Tibial nerve (tissue), 4 donors: ENCODE data around the gene KIF12. TPM values are rescaled to one million over a fixed set of nuclear protein-coding genes. Genes with fewer than 3 reads are reported as not detected.

ENCODE experiments used
- DNase-seq, 2 donors: peaks; one replicate each; pipeline ENCODE4 v3.0.0-alpha.2; 2019; ENCODE audit warnings: low spot score in 2 of 2
- H3K27ac ChIP-seq, 4 donors: fragments of 200-600 bp; sonication (generic) in 3 of 4; one replicate each; pipeline ENCODE4 v1.5.1; 2017 to 2019; ENCODE audit warnings: mild to moderate bottlenecking in 1 of 4
- H3K27me3 ChIP-seq, 2 donors: fragments of 200-600 bp; sonication (generic) in 1 of 2; one replicate each; pipeline versions ENCODE4 v1.5.1 to v1.6.0; 2017 to 2019
- H3K36me3 ChIP-seq, 3 donors: fragments of 200-600 bp; sonication (generic); one replicate each; pipeline ENCODE4 v1.5.1; 2018 to 2019
- H3K4me1 ChIP-seq, 4 donors: fragments of 200-600 bp; sonication (generic) in 3 of 4; one replicate each; pipeline ENCODE4 v1.5.1; 2017 to 2019
- H3K4me3 ChIP-seq, 4 donors: fragments of 200-600 bp; sonication (generic) in 3 of 4; one replicate each; pipeline ENCODE4 v1.5.1; 2017 to 2019; ENCODE audit warnings: mild to moderate bottlenecking in 1 of 4, moderate library complexity in 1 of 4
- H3K9me3 ChIP-seq, 4 donors: fragments of 200-600 bp; sonication (generic) in 3 of 4; one replicate each; pipeline ENCODE4 v1.5.1; 2017 to 2019
- CTCF ChIP-seq, 5 experiments: fragments of 200-600 bp in 3 of 5; fragments of 450-650 bp in 2 of 5; sonication (generic) in 3 of 5; IDR thresholded peaks; one replicate each; pipeline ENCODE4 v1.5.1; 2016 to 2019; ENCODE audit warnings: antibody characterized with exemption in 5 of 5, mild to moderate bottlenecking in 3 of 5, moderate library complexity in 2 of 5
- EP300 ChIP-seq, 2 donors: sonication (generic); formaldehyde crosslinking; IDR thresholded peaks; one replicate each; pipeline ENCODE4 v1.6.1; 2017; ENCODE audit warnings: antibody characterized with exemption in 2 of 2, mild to moderate bottlenecking in 1 of 2
- POLR2A ChIP-seq, 2 donors: fragments of 450-650 bp; IDR thresholded peaks; one replicate each; pipeline ENCODE4 v1.6.1; 2017; ENCODE audit warnings: antibody characterized with exemption in 2 of 2, mild to moderate bottlenecking in 2 of 2, moderate library complexity in 2 of 2
- WGBS, 2 donors: methylation state at CpG; one replicate each; pipeline ENCODE4 v1.1.5; 2018; 5-methylcytosine and 5-hydroxymethylcytosine counted together
- total RNA-seq, 4 donors: library from RNA; depleted of rRNA; stranded (reverse); fragments of >200 nt; gene quantifications; one replicate each; pipeline ENCODE4 v1.1.0, GENCODE V29; 2016

The KIF12 gene
- total RNA-seq = not detected

DNA sequence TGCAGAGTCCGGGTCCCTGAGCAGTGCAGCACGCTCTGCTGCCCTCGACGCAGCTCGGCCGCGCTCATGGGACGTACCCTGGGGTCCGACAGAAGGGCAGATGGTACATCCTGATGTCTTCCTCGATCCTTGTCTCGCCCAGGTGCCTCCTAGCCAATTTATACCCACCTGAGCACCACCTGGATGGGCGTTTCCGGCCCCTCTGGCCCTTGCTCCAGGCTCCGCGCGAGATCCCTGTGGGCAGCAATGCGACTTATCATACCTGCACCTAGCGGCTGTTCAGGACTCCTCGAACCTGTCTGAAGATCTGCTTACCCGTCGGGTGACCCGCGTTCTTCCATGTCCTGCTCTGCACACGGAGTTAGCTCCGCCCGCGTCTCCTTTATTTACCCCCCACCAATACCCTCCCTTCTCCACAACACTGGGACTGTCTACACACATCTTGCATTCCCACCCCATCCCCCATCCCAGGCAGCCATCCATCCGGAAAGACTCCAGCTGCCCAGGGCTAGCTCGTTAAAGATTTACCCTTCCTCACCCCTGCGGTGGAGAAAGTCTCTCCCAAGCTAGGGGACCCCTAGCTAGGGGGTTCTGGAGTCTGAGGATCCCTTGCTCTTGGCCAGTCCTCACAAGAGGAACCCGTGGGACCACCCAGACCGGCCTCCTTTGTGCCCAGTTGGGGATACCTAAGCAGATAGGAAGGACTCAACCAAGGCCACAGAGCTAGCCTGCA lies at the start of gene KIF12:
TSS of gene KIF12 (minus strand) at position 357 of the 733 bp plus-strand sequence. CDS start at position 341, 16 bp downstream.
- 28 to 40% methylated on average over 22 to 32 of the region's 32 CpGs for WGBS, 2 donors
- no peak for DNase-seq
- Histone ChIP-seq H3K27me3 (peaks cover 0 to 31% of the 10 kb centered on the region in 2 donors), H3K9me3 (peaks cover 0 to 18% (median 2%) of the 10 kb centered on the region in 4 donors), H3K27ac (no peak within 1 kb of the TSS), H3K4me3 (peak within 1 kb of the TSS; percentile 12 to 57 (median 37)), H3K36me3 (no peaks in the 10 kb centered on the region), H3K4me1 (peaks cover 0 to 18% (median 5%) of the 10 kb centered on the region in 4 donors)
- TF ChIP-seq POLR2A (IDR thresholded peaks at IDR 0.05) (no peak), CTCF (IDR thresholded peaks at IDR 0.05) (no peak), EP300 (IDR thresholded peaks at IDR 0.05) (no peak)

DNA sequence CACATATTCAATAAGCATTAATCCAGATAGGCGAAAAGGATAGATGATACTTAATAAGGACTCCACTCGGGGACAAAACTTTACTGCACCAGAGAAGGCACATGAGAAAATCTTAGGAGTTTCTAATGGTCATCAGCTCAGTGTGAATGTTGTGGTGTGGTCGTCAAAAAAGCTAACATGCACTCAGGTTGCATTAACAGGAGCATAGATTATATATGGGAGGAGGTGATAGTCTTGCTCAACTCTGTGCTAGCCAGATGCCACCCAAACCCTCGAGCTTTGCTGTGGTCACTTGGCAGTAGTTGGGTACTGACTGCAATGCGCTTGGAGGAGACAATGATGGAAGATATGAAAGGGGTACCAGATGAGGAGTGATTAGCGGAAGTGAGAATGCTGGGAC lies 47.6 kb upstream of the KIF12 start:
- WGBS, 2 donors = 85 to 89% methylated on average over 6 of the region's 6 CpGs
- Histone ChIP-seq H3K4me3 (no peak overlapping the region), H3K27ac (no peak overlapping the region), H3K36me3 (no peaks in the 10 kb centered on the region), H3K9me3 (no peaks in the 10 kb centered on the region), H3K4me1 (peaks cover 0 to 6% (median 0%) of the 10 kb centered on the region in 4 donors), H3K27me3 (no peaks in the 10 kb centered on the region)
- DNase-seq = no peak
- TF ChIP-seq POLR2A (IDR thresholded peaks at IDR 0.05) (no peak), EP300 (IDR thresholded peaks at IDR 0.05) (no peak), CTCF (IDR thresholded peaks at IDR 0.05) (no peak)

DNA sequence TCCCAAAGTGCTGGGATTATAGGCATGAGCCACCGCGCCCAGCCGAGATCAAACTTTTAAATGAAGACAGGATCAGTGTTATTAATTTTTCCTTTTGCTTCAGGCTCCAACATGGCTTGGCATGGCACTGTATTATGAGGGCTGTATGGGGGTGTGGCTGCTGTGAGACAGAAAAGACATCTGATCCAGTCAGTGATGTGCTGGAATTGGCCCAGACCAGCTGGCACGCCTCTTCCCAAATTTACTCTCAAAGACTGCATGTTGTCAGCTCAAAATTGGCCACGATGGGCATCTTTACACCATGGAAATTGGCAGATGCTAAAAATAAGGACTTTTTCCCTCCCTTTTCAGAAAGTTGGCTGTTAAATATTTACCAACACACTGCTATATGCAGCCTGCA lies 44.1 kb upstream of the KIF12 start:
- TF ChIP-seq POLR2A (IDR thresholded peaks at IDR 0.05) (no peak), EP300 (IDR thresholded peaks at IDR 0.05) (no peak), CTCF (IDR thresholded peaks at IDR 0.05) (no peak)
- no peak for DNase-seq
- no peaks in the 10 kb centered on the region for H3K27me3 ChIP-seq
- peaks cover 0 to 30% (median 0%) of the 10 kb centered on the region in 4 donors for H3K4me1 ChIP-seq
- 94 to 95% methylated on average over 5 of the region's 5 CpGs for WGBS, 2 donors
- H3K9me3 ChIP-seq = no peaks in the 10 kb centered on the region
- H3K4me3 ChIP-seq = no peak overlapping the region
- no peaks in the 10 kb centered on the region for H3K36me3 ChIP-seq
- H3K27ac ChIP-seq = no peak overlapping the region

- DNase-seq = peak in 1 of 2 donors; percentile 51
- no peak overlapping the region for H3K4me3 ChIP-seq
- peaks cover 0 to 30% (median 0%) of the 10 kb centered on the region in 4 donors for H3K4me1 ChIP-seq
- no peak overlapping the region for H3K27ac ChIP-seq
- H3K36me3 ChIP-seq = no peaks in the 10 kb centered on the region
- no peaks in the 10 kb centered on the region for H3K9me3 ChIP-seq
- TF ChIP-seq EP300 (IDR thresholded peaks at IDR 0.05) = no peak
- no peak for TF ChIP-seq CTCF (IDR thresholded peaks at IDR 0.05)
- TF ChIP-seq POLR2A (IDR thresholded peaks at IDR 0.05) = no peak
- H3K27me3 ChIP-seq = no peaks in the 10 kb centered on the region
- 59 to 64% methylated on average over 7 of the region's 7 CpGs for WGBS, 2 donors
Observed at GRCh38 chr9:114141553-114142402, 42.7 kb upstream of the KIF12 start.

GRCh38 chr9:114140850-114141249 lies 41.8 kb upstream of the KIF12 start:
- no peak overlapping the region for H3K4me3 ChIP-seq
- no peak for TF ChIP-seq CTCF (IDR thresholded peaks at IDR 0.05)
- TF ChIP-seq POLR2A (IDR thresholded peaks at IDR 0.05) = no peak
- no peak for TF ChIP-seq EP300 (IDR thresholded peaks at IDR 0.05)
- H3K36me3 ChIP-seq = no peaks in the 10 kb centered on the region
- H3K4me1 ChIP-seq = peaks cover 0 to 30% (median 0%) of the 10 kb centered on the region in 4 donors
- no peak for DNase-seq
- no peaks in the 10 kb centered on the region for H3K9me3 ChIP-seq
- no peak overlapping the region for H3K27ac ChIP-seq
- 48 to 57% methylated on average over 4 of the region's 4 CpGs for WGBS, 2 donors
- H3K27me3 ChIP-seq = no peaks in the 10 kb centered on the region
